GM21367 (cell line): Measurements from ENCODE around the gene PAX9.
"Not testable (repeated sequence)": the region's sequence is repeated elsewhere in the genome, so short reads cannot be mapped to it uniquely, and the experiment has no call there.

Source experiments
- ATAC-seq: cut with Tn5 transposase; IDR thresholded peaks from one replicate; pipeline ENCODE4 v1.9.1; 2021; ENCODE audit not compliant: unreplicated experiment

Gene PAX9

DNA sequence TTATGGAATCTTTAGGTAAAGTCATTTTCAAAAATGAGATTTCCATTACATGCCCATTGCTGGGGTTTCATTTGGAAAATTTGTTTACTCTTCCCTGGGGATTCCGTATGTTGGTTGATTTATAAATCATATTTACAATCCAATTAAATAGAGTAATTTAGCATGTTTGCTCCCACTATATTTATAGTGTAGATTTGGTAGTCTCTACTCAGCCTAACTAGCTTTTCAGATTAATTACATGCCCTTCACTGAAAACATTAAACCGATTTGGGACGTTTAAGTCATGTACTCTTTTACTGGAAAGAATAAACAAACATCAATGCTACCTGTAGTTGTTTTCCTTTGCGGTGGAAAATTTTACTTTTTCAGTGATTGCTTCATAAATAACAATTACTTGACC is 10.4 kb downstream of the PAX9 start:
- ATAC-seq, result no peak

GRCh38 chr14:36674659-36675058 is 13.0 kb downstream of the PAX9 start:
- ATAC-seq, result no peak

DNA sequence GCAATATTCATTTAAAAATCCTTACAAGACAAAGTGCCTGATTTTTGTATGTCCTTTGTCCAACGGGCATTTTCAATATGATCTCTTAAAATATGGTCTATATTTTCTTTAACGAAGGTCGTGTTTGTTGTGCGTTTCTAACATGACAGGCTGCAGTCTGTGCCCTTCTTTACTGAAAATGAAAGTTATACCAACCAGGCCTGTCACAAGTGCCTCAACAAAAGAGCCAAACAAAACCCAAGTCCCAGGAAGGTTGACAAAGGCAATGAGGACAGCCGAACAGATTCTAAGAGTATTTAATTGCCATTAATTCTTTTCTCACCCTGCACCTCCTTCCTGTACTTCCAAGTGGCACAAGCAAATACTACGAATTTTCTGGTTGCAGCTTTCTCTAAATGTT is 13.9 kb downstream of the PAX9 start:
- no peak for ATAC-seq

DNA sequence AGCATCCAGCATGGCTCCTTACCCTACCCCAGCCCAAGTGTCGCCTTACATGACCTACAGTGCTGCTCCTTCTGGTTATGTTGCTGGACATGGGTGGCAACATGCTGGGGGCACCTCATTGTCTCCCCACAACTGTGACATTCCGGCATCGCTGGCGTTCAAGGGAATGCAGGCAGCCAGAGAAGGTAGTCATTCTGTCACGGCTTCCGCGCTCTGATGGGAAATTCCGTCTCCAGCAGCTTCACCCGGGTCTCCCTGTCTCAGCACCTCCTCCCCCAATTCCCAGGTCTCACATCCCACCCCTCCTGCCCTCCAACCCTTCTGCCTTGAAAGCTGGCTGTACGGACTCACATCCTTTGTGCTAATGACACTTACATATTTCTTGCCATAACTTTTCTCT is 14.6 kb downstream of the PAX9 start:
- no peak for ATAC-seq

GRCh38 chr14:36682338-36682737 is 20.7 kb downstream of the PAX9 start:
- ATAC-seq, result no peak

DNA sequence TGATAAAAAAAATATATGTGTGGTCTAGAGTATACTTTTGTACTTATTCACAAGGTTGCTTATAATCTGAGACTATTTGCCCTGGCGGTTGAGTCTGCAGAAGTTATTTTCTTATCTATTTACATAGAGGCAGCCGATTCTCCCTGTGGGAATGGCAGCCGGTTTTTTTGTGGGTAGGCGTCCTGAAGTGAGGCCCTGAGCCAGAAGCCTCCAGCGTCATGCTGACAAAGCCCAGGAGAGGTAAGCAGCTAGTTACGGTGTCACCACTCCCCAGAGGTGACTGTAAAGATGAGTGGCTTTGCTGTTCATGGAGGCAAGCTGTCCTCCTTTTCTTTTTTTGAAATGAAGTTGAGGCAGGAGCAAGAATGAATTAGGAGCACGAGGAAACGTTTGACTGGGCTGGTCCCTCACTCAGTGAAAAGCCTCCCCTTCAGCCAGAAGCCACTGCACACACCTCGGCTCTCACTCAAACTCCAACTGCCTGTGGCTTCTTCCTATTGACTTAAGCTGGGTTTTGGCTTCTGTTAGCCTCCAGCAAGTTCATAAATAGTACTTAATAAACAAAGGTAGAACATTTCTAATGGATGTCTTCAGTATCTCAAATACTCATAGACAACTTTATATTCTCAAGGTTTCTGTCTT is 21.5 kb downstream of the PAX9 start:
- ATAC-seq, result no peak

DNA sequence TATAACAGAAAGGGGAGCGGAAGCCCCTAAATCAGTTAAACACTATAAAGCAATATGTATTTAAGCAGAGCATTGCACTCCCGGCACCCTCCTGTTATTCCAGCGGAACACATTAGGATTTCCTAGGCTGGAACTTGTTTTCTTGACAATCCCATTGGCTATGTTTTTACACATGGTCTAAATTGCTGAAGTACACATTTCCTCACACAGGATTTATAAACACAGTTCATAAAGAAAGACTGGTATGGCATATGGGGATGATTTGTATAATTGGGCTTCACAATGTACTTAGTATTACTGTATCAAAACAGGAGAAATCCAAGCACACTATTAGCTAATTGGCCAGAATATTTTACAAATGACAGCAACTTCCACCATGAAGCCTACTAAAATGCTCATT is 23.3 kb downstream of the PAX9 start:
- no peak for ATAC-seq

- no peak for ATAC-seq
Observed at GRCh38 chr14:36690311-36691040, 28.8 kb downstream of the PAX9 start.

DNA sequence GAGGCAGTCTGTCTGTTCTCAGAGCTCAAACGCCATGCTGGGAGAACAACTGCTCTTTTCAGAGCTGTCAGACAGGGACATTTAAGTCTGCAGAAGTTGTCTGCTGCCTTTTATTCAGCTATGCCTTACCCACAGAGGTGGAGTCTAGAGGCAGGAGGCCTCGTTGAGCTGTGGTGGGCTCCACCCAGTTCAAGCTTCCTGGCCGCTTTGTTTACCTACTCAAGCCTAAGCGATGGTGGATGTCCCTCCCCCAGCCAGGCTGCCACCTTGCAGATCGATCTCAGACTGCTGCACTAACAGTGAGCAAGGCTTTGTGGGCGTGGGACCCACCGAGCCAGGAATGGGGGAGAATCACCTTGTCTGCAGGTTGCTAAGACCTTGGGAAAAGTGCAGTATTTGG is 37.8 kb downstream of the PAX9 start:
- not testable (repeated sequence) for ATAC-seq

DNA sequence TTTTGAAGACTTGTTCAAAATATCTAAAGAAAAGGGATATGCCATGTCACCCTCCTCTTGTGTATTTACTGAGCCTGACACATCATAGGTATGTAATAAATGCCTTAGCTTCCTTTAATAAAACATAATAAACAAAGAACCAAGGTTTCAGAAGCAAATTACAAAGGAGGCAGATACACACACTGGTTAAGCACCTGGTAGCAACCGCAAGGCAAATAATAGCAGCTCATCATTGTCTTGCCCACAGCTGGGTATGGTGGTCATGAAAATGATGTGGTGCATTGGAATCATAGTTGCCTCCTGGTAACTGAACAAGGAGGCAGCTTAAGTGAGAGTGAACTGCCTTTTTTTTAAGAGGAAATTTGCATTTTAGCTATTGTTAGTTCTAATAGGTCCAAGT is 39.0 kb downstream of the PAX9 start:
- ATAC-seq, result no peak

GRCh38 chr14:36701132-36701531 is 39.5 kb downstream of the PAX9 start:
- no peak for ATAC-seq

- ATAC-seq, result no peak
Observed at GRCh38 chr14:36702474-36702873, 40.8 kb downstream of the PAX9 start.

DNA sequence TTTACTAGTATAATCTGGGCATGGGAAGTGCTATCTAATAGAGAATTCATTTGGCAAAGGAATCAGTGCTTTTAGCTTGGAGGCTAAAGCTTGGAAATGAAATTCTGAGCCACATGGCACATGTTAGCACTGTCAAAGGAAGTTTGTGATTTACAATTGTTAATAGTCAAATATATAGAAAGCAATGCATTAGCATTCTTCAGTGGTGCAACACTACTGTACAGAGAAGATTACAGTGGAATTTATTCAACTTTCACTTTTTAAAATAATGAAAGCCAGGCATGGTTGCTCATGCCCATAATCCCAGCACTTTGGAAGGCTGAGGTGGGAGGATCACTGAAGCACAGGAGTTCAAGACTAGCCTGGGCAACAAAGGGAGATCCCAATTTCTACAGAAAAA is 45.9 kb downstream of the PAX9 start:
- no peak for ATAC-seq

DNA sequence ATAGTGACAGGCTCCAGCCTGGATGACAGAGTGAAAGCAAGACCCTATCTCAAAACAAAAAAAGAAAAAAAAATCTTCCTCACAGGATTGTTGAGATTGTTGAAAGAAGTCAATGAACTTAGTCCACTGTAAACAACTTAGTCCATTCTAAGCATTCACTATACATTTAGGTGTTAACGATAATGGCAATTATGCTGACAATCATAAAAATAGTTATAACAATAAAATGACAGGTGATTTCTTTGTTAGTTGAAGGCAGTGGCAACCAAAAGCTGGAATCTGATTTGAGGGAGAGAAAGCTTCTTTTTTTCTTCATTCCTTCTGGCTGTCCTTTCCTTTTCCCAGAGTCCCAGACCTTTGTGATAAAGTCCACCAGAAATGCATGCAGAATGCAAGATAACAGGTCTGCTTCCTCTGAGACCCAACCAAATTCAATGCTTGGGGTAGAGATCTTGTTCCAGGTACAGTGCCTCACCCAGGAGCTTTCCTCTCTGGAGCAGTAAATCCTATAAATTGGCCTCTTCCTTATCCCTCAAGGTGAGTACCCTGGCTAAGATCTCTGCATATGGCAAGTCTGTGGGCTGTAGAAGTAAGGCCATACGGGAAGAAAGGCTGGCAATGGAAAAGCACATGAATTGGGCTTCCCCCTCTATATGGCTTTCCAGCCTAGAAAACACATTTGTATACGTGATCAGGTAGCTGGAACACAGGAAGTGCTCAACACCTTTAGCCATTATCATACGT is 52.5 kb downstream of the PAX9 start:
- ATAC-seq, result no peak

- ATAC-seq, result no peak
Observed at GRCh38 chr14:36716614-36717184, 55.0 kb downstream of the PAX9 start.

- ATAC-seq, result no peak
Observed at GRCh38 chr14:36717363-36717762, 55.7 kb downstream of the PAX9 start.

DNA sequence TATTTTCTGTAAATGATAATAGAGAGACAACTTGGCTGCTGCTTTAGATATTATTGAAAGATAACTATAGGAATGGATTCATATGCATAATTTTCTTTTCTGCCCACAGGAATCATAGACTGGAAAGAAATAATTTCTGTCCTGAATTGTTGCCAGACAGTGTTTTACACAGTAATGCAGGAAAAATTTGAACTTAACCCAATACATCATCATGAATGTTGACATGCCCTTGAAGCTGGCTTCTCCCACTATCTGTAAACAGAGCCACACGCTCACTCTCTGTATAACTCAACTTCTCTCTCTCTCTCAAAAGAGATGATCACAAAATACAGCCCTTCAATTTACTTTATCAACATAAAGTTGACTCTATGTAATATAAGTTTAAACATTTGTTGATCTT is 56.6 kb downstream of the PAX9 start:
- no peak for ATAC-seq

DNA sequence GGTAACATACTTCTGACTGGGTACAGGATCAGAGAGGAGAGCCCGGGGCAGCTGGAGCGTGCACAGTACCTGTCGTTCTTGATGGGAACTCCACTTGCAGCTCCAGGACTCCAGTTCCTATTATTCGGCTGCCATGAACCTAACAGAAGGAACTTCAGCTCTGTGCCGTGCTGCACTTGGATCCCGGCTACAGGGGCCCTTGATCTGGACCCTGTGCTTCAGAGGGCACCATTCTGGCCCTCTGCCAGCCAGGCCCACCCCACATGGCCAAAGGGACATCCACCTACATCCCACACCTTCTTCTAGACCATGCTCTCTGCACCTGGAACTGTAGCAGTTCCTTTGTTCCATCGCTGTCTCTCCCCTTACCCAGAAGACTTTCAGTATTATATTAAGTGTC is 58.2 kb downstream of the PAX9 start:
- no peak for ATAC-seq

GRCh38 chr14:36720657-36721056 is 59.0 kb downstream of the PAX9 start:
- no peak for ATAC-seq

- no peak for ATAC-seq
Observed at GRCh38 chr14:36721877-36722276, 60.2 kb downstream of the PAX9 start.

DNA sequence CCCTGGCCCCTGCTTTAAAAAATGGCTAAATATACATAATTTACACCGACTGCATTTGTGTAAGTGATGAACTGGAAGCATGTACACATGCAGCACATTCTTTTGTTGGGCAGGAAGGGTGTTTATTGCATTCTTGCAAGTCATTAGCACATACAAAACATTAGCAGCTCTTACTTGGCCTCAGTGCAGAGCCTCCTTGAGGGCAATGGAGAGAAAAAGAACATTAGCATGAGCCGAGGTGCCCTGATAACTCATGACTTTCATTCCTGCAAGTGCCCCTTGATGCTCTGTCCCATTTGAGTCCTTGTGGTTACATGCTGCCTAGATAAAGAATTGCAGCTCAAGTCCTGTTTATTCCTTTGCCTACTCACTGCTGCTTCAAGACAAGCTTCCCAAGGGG is 61.9 kb downstream of the PAX9 start:
- no peak for ATAC-seq

DNA sequence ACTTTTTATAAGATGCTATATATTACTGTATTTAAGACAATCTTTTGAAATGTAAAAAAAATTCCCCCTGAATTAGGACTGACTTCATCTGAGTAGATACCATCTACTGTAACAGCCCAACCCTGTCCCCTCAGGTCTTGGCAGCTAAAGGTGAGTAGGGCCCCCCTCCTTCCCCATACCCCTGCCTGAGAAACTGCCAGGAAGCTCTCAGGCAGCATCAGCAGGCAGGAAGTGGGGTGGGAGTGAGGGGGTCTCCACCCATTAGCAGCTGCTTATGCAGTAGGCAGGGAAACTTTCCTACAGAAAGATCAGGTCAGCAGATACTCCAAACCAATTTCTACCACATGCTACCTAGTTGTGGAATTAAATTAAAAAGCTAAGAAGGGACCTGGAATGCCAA is 62.5 kb downstream of the PAX9 start:
- ATAC-seq, result no peak
